Uterus (tissue), 2 donors: ENCODE measurements around the gene CREM.

Experiments
- POLR2A ChIP-seq, 2 donors: fragments of 450-650 bp; IDR thresholded peaks; one replicate each; pipeline ENCODE4 v1.6.1; 2016; ENCODE audit warnings: antibody characterized with exemption in 2 of 2, mild to moderate bottlenecking in 1 of 2, moderate library complexity in 1 of 2
- TF ChIP-seq, protein P1 (sequence below), 4 experiments: fragments of 200-600 bp in 2 of 4; fragments of 450-650 bp in 2 of 4; sonication (generic) in 2 of 4; IDR thresholded peaks; one replicate each; pipeline ENCODE4 v1.5.1; 2016 to 2019; ENCODE audit warnings: antibody characterized with exemption in 4 of 4, mild to moderate bottlenecking in 2 of 4, moderate library complexity in 1 of 4

DNA sequence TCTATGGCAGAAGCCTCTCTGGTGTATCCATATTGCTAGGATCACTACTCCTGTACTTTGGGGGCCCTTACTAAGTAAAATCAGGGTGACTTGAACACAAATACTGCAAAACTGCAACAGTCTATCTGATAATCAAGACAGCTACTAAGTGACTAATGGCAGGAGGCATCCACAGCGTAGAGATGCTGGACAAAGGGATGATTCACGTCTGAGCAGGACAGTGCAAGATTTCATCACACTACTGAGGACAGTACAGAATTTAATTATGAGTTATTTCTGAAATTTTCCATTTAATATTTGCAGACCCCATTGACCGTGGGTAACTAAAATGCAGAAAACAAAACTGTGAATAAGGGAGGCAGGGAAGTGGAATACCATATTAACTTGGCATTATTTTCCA is 46.9 kb upstream of the CREM start:
- no peak for TF ChIP-seq POLR2A (IDR thresholded peaks at IDR 0.05)
- TF ChIP-seq, protein P1, sequence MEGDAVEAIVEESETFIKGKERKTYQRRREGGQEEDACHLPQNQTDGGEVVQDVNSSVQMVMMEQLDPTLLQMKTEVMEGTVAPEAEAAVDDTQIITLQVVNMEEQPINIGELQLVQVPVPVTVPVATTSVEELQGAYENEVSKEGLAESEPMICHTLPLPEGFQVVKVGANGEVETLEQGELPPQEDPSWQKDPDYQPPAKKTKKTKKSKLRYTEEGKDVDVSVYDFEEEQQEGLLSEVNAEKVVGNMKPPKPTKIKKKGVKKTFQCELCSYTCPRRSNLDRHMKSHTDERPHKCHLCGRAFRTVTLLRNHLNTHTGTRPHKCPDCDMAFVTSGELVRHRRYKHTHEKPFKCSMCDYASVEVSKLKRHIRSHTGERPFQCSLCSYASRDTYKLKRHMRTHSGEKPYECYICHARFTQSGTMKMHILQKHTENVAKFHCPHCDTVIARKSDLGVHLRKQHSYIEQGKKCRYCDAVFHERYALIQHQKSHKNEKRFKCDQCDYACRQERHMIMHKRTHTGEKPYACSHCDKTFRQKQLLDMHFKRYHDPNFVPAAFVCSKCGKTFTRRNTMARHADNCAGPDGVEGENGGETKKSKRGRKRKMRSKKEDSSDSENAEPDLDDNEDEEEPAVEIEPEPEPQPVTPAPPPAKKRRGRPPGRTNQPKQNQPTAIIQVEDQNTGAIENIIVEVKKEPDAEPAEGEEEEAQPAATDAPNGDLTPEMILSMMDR (IDR thresholded peaks at IDR 0.05), result no peak
